ENCODE results near the gene SPOCD1.

DNA sequence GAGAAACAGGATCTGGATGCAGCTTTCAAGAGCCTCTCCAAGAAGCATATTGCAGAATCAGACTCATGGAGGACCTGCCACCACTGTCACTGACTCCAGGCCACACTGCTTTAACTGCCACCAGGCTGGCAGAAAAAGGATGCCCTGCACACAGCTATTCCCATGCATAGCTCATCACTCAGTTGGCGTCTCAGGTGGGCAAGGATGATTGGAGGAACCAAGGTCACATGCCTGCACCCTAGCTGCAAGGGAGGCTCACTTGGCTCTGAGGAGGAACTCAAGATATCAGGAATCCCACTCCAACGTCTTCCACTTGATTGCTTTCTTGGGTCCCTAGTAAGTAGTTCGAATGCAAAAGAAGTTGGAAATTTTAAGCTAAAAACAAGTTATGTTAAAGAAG lies 19.6 kb upstream of the SPOCD1 start:
- no peak for TF ChIP-seq CTCF (conservative IDR thresholded peaks at IDR 0.05; ENCODE audit: low read length)
- no peak for TF ChIP-seq EZH2phosphoT487 (IDR thresholded peaks at IDR 0.05; ENCODE audit: borderline replicate concordance, low read depth, low read length)
